HG03045 (cell line): Measurements from ENCODE around the gene GCN1.

Experiments
- ATAC-seq: cut with Tn5 transposase; IDR thresholded peaks from one replicate; pipeline ENCODE4 v1.9.1; 2021; ENCODE audit warnings: mild to moderate bottlenecking, moderate library complexity; ENCODE audit not compliant: unreplicated experiment

Gene GCN1

GRCh38 chr12:120096671-120097202 is 97.8 kb downstream of the GCN1 start:
- no peak for ATAC-seq

DNA sequence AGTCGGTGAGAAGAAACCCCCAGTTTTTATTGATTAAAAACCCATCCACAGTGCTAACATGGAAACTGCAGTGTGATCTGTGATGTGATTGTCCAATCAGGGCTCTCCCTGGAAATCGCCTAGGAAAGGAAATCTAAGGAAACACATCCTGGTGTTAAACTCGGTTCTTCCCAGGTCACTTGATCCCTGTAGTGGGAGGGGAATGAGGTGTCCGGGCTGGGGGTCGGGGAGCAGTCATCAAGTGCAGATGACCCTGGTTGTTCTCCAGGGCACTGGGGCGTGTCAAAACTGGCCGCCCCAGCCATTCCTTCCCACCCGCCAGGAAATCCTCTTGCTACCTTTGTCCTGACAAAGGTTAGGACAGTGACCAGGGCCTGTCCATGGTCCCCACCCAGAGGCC is 98.8 kb downstream of the GCN1 start:
- ATAC-seq: no peak

GRCh38 chr12:120095331-120095730 is 99.2 kb downstream of the GCN1 start:
- no peak for ATAC-seq

- ATAC-seq: no peak
Measured at GRCh38 chr12:120094485-120094884, 100.0 kb downstream of the GCN1 start.

DNA sequence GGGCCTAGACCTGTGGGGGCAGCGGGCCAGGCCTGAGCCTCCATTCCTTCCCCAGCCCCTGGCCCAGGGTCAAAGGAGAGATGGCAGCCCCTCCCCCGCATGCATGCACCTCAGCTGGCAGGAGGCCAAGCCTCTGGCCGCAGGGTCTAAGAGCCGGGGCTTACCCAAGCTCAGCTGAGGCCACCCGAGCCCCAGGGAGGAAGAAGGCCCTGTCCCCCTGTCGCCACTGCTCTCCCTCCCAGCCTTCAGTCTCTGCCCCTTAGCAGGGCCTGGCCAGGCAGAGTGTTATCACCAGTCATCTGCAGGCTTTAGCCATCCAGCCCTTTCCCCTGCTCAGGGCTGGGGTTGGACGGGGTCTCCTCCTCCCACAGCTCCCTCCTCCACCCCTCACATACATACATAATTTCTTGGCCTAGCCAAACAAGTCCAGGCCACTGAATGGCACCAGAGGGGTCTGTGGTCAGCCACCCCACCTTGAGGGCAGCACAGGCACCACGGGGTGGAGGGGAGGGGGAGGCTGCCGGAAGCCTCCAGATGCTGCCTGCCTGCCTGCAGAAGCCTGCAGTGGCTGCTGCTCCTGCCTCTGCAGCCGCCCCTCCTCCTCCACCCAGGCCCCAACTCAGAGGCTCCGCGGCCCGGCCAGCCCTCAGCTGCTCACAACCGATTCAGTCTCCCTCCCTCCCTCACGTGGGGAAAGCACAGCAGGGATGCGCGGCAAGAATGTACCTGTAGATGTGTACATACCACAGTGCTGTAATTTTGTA is 100.7 kb downstream of the GCN1 start:
- ATAC-seq: no peak

DNA sequence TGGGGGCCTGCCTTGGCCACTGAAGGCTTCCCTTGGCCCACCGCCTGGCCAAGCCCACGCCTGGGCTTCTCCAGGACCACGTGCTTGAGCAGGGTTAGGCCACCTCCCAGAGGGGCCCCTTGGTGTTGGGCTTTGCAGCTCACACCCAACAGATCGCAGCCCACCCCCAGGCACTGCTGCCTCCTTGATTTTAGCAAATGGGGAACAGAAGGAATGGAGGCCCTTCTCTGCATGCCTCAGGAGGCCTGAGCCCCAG is 101.3 kb downstream of the GCN1 start:
- ATAC-seq: no peak

GRCh38 chr12:120092551-120093335 is 101.8 kb downstream of the GCN1 start:
- ATAC-seq: no peak

DNA sequence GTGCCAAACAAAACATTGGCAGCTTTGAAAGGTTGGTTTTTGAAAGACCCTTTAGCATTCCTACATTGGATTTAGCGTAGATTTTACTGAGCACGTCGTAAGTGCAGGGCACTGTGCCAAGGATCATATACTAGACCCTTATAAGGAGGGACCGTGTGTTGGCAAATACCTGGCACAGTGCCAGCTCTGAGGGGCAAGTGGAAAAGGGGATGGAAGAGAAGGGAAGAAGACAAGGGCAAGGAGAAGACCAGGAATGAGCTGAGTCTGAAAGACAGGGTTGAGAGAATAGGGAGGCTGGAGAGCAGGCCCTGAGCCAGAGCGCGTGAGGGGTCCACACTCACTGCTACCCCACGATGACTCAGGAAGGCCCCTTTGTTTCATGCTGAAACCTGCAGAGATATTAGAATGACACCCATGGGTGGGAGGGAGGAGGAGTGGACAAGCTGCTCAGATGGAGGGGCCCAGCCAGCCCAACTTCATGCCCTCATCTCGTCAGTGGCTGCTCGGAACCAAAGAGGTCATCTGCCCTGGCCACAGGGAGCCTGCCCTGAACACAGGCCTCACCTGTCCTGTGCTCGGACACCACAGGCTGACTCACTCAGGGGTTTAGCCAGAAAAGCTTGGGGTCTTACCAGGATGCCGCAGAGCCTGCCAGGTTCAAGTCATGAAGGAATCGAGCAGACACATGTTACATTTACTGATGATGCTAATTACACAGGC is 103.0 kb downstream of the GCN1 start:
- ATAC-seq: no peak

DNA sequence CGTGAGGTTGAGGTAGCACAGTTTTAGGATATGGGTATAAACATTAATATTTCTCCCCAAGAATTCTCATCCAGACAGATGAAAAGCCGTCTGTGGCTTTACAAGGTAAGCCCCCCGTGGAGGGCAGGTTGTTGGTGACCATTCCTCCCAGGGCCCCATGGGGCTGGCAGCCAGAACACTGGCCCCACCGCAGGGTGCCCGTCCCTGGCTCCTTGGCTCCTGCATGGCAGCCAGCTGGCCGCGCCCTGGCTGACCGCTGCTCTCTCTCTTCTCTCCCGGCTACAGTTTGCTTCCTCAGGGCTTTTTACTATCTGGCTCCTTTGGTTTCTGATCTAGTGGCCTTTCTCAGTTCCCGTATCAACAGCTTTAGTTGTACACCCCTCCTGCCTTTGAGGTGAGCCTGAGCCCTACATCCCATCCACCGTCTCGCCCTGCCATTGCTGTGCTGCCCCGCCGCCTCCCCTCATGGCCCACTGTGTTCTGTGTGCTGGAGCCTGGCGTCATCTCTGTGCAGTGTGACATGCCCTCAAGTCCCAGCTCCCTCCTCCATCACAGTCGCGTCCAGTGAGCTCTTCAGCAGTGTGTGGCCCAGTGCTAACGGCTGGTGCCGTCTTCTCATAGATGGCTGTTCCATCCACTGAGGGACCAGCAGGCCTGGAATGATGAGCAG is 103.8 kb downstream of the GCN1 start:
- no peak for ATAC-seq

GRCh38 chr12:120090206-120090605 is 104.3 kb downstream of the GCN1 start:
- no peak for ATAC-seq

- ATAC-seq: no peak
Measured at GRCh38 chr12:120089796-120090195, 104.7 kb downstream of the GCN1 start.

DNA sequence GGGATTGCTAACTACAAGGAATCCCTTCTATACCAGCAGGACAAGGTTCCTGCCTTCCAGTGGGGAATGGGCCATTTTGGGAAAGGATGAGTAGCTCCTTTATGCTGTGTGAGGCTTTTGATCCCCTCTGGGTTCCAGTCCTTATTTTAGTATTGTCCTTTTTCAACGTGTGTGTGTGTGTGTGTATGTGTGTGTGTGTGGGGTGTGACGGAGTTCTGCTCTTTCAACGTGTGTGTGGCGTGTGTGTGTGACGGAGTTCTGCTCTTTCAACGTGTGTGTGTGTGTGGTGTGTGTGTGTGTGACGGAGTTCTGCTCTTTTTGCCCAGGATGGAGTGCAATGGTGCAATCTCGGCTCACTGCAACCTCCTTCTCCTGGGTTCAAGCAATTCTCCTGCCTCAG is 105.4 kb downstream of the GCN1 start:
- ATAC-seq: no peak

GRCh38 chr12:120086801-120087621 is 107.5 kb downstream of the GCN1 start:
- ATAC-seq: peak; percentile 95

DNA sequence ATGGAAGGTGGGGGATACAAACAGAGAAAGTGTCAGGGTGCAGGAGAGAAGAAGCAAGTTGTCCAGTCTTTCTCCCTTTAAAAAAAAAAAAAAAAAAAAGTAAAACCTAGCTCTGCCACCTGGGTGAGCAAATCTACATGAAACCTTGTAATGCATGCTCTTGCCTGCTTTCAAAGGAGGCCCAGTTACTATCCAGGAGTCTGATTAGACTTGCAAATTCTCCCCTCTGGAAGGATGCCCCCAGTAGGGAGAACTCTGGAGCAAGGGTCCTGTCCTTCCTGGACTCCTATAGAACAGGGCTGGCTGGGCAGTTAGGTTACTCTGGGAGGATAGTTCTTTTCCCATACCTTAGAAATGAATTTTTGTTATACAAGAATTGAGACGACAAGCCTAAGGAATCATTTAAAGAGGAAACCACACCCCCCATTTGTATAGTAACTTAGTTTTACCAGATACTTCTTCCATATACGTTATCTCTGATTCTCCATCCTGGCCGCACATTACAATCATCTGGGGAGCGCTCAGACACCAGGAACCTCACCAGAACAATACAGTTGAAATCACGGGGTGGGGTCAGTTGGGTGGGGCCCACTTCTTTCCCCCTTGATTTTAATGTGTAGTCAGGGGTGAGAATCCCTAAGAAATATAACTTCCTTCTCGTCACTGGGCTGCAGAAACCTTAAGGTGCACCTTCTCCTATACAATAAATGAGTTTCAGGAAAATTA is 108.4 kb downstream of the GCN1 start:
- no peak for ATAC-seq

GRCh38 chr12:120081641-120082040 is 112.9 kb downstream of the GCN1 start:
- ATAC-seq: no peak

GRCh38 chr12:120079411-120080400 is 114.8 kb downstream of the GCN1 start:
- ATAC-seq: no peak

GRCh38 chr12:120078868-120079267 is 115.6 kb downstream of the GCN1 start:
- no peak for ATAC-seq

GRCh38 chr12:120077260-120077659 is 117.3 kb downstream of the GCN1 start:
- no peak for ATAC-seq
